K562 (cell line): ENCODE data around the gene CRTAP. TPM values are rescaled to one million over a fixed set of nuclear protein-coding genes. Genes with fewer than 3 reads are reported as not detected.

Experiments
- ARID2 ChIP-seq: fragments of 450-650 bp; IDR thresholded peaks from 2 replicates; pipeline ENCODE4 v1.6.1; 2017; ENCODE audit warnings: antibody characterized with exemption, mild to moderate bottlenecking
- BACH1 ChIP-seq: fragments of 200-800 bp; sonication (Bioruptor generic); IDR thresholded peaks from 2 replicates; pipeline ENCODE4 v1.6.1; 2016; ENCODE audit warnings: missing genetic modification characterization, missing compliant biosample characterization
- CBX3 ChIP-seq, 2 experiments: IDR thresholded peaks; 1 replicate in 1 of 2; 2 replicates in 1 of 2; pipeline ENCODE4 v1.6.1; 2012; ENCODE audit warnings: inconsistent platforms in 2 of 2, low read length in 2 of 2, borderline replicate concordance in 1 of 2, control low read depth in 1 of 2
- CREB5 ChIP-seq: fragments of 250-450 bp; sonication (Bioruptor Pico); IDR thresholded peaks from 2 replicates; pipeline ENCODE4 v1.5.0; 2020; ENCODE audit warnings: mild to moderate bottlenecking
- GABPB1 ChIP-seq: sonication (generic); formaldehyde crosslinking; IDR thresholded peaks from 2 replicates; pipeline ENCODE4 v1.8.0; 2022; ENCODE audit warnings: mild to moderate bottlenecking, missing genetic modification reagents
- GTF2E2 ChIP-seq: fragments of 200-800 bp; sonication (Bioruptor generic); IDR thresholded peaks from 2 replicates; pipeline ENCODE4 v1.6.1; 2016; ENCODE audit warnings: missing genetic modification characterization, missing compliant biosample characterization
- NR2C2 ChIP-seq, 2 experiments: fragments of 200-800 bp in 1 of 2; sonication (Bioruptor generic) in 1 of 2; sonication (generic) in 1 of 2; formaldehyde crosslinking in 1 of 2; IDR thresholded peaks; 2 replicates each; pipeline versions ENCODE4 v1.6.1 to v1.8.0; 2016 to 2022; ENCODE audit warnings: mild to moderate bottlenecking in 1 of 2, missing compliant biosample characterization in 1 of 2, missing genetic modification characterization in 1 of 2, missing genetic modification reagents in 1 of 2
- PHB ChIP-seq: fragments of 250-450 bp; sonication (Bioruptor Pico); IDR thresholded peaks from 2 replicates; pipeline ENCODE4 v1.5.0; 2021
- PML ChIP-seq: IDR thresholded peaks from 2 replicates; pipeline ENCODE4 v1.6.1; 2012; ENCODE audit warnings: low read length, inconsistent platforms
- POLR2B ChIP-seq: fragments of 450-650 bp; IDR thresholded peaks from 2 replicates; pipeline ENCODE4 v1.6.1; 2018; ENCODE audit warnings: low read depth; ENCODE audit not compliant: partially characterized antibody
- PTTG1 ChIP-seq: fragments of 450-650 bp; IDR thresholded peaks from 2 replicates; pipeline ENCODE4 v1.6.1; 2016; ENCODE audit warnings: low read depth, mild to moderate bottlenecking, missing genetic modification characterization, missing compliant biosample characterization
- RNF2 ChIP-seq: sonication (generic); IDR thresholded peaks from 2 replicates; pipeline ENCODE4 v1.6.1; 2016
- SP1 ChIP-seq: sonication (generic); formaldehyde crosslinking; IDR thresholded peaks from 2 replicates; pipeline ENCODE4 v1.8.1; 2022; ENCODE audit warnings: mild to moderate bottlenecking, missing genetic modification reagents
- SUPT5H ChIP-seq: fragments of 450-650 bp; IDR thresholded peaks from 2 replicates; pipeline ENCODE4 v1.6.1; 2016
- THAP7 ChIP-seq: fragments of 250-450 bp; sonication (Bioruptor Pico); IDR thresholded peaks from 2 replicates; pipeline ENCODE4 v1.5.0; 2021
- ZBTB34 ChIP-seq: fragments of 250-450 bp; sonication (Bioruptor Pico); IDR thresholded peaks from 2 replicates; pipeline ENCODE4 v1.8.0; 2021; ENCODE audit warnings: mild to moderate bottlenecking, moderate library complexity
- ZBTB7A ChIP-seq: IDR thresholded peaks from 2 replicates; pipeline ENCODE4 v1.6.1; 2011; ENCODE audit warnings: low read depth, mild to moderate bottlenecking, low read length, moderate library complexity, borderline replicate concordance; ENCODE audit not compliant: control insufficient read depth
- ZFPM2 ChIP-seq: fragments of 250-450 bp; sonication (Bioruptor Pico); IDR thresholded peaks from 2 replicates; pipeline ENCODE4 v1.5.1; 2022; ENCODE audit warnings: mild to moderate bottlenecking
- ZNF239 ChIP-seq: fragments of 250-450 bp; sonication (Bioruptor Pico); IDR thresholded peaks from 2 replicates; pipeline ENCODE4 v1.4.0; 2020; ENCODE audit warnings: mild to moderate bottlenecking
- ZNF324 ChIP-seq: fragments of 250-450 bp; sonication (Bioruptor Pico); IDR thresholded peaks from 2 replicates; pipeline ENCODE4 v1.4.0; 2020; ENCODE audit warnings: mild to moderate bottlenecking
- ZNF395 ChIP-seq: fragments of 200-800 bp; sonication (Bioruptor generic); IDR thresholded peaks from 2 replicates; pipeline ENCODE4 v1.6.1; 2017; ENCODE audit warnings: missing genetic modification characterization, missing compliant biosample characterization
- ZNF512 ChIP-seq: IDR thresholded peaks from 2 replicates; pipeline ENCODE4 v1.6.1; 2016; ENCODE audit warnings: missing genetic modification characterization, missing compliant biosample characterization
- ZNF551 ChIP-seq: fragments of 250-450 bp; sonication (Bioruptor Pico); IDR thresholded peaks from 2 replicates; pipeline ENCODE4 v1.5.0; 2021; ENCODE audit warnings: mild to moderate bottlenecking, moderate library complexity
- ZNF668 ChIP-seq: fragments of 250-450 bp; sonication (Bioruptor Pico); IDR thresholded peaks from 2 replicates; pipeline ENCODE4 v1.8.0; 2022; ENCODE audit warnings: mild to moderate bottlenecking, inconsistent platforms
- polyA plus RNA-seq, 8 experiments: library from polyadenylated mRNA; depleted of rRNA in 4 of 8; stranded (reverse) in 5 of 8; unstranded in 3 of 8; fragments of >200 nt; fragmentation: Nextera tagmentation in 2 of 8; fragmentation: Illumina TruSeq in 1 of 8; extraction: Ambion mirVana in 2 of 8; extraction: Trizol in 1 of 8; gene quantifications; 2 replicates each; pipeline versions ENCODE4 v1.2.1 to v1.2.3, GENCODE V29; 2011 to 2014; ENCODE audit warnings: inconsistent platforms in 1 of 8, missing spikeins in 1 of 8
- total RNA-seq, 7 experiments: library from RNA; depleted of rRNA in 6 of 7; stranded (reverse); fragments of >200 nt in 6 of 7; fragmentation: Illumina TruSeq in 2 of 7; extraction: Trizol in 2 of 7; gene quantifications; 2 replicates each; pipeline versions ENCODE4 v1.2.1 to v1.2.3, GENCODE V29; 2011 to 2021; ENCODE audit warnings: low replicate concordance in 1 of 7

The CRTAP gene
- total and polyA plus RNA-seq, 9 of the 15 experiments (the other 6 are each of a cell fraction or from before 2014, with no cell fraction given) = 10.0 to 121 (median 53.0) TPM

- TF ChIP-seq ZNF512 (no peak), NR2C2 (CRISPR knock-in tag; IDR thresholded peaks at IDR 0.05) (0 out of 2 replicates have a peak, but pooled peaks have one; percentile 8), NR2C2 (tag; IDR thresholded peaks at IDR 0.05) (no peak; the same call in 1 of the 2 replicates), GTF2E2 (tag) (peak; percentile 86), ARID2 (no peak), ZNF551 (CRISPR knock-in tag) (no peak), POLR2B (peak; percentile 52), ZNF395 (CRISPR knock-in tag) (peak; percentile 8; the same call in 1 of the 2 replicates), ZFPM2 (no peak), CBX3 (IDR thresholded peaks at IDR 0.05; ENCODE audit: borderline replicate concordance in 1 of 2, low read length in 2 of 2) (0 out of 3 replicates have a peak, but pooled peaks of 1 of the 2 experiments have one; percentile 18), BACH1 (no peak), PHB (CRISPR knock-in tag) (peak; percentile 23; the same call in 1 of the 2 replicates), SUPT5H (peak; percentile 64), THAP7 (0 out of 2 replicates have a peak, but pooled peaks have one; percentile 16), ZNF324 (CRISPR knock-in tag) (no peak), PTTG1 (tag) (no peak), GABPB1 (CRISPR knock-in tag) (0 out of 2 replicates have a peak, but pooled peaks have one; percentile 33), RNF2 (0 out of 2 replicates have a peak, but pooled peaks have one; percentile 0), PML (peak; percentile 42; the same call in 1 of the 2 replicates), SP1 (CRISPR knock-in tag) (peak; percentile 70; the same call in 1 of the 2 replicates), ZBTB34 (CRISPR knock-in tag) (no peak), ZNF668 (CRISPR knock-in tag) (peak; percentile 63; the same call in 1 of the 2 replicates), ZBTB7A (0 out of 2 replicates have a peak, but pooled peaks have one; percentile 51), CREB5 (CRISPR knock-in tag) (no peak), ZNF239 (no peak)
Observed at GRCh38 chr3:33114622-33115023, 809 bp downstream of the CRTAP start (continued).
